ENCODE data around the gene AAK1. TPM values are rescaled to one million over a fixed set of nuclear protein-coding genes. Genes with fewer than 3 reads are reported as not detected.

The AAK1 gene
- total and polyA plus RNA-seq, 4 experiments from 2014 or later, result 27.6 to 225 (median 175) TPM

- no peak for DNase-seq
- Histone ChIP-seq H3K9me3 (ENCODE audit: control insufficient read depth in 1 of 2, low read length in 2 of 2) (no peaks in the 10 kb centered on the region), H3K36me3 (ENCODE audit: insufficient read depth, low read length) (no peaks in the 10 kb centered on the region), H3K4me1 (ENCODE audit: insufficient read depth, low read length) (peaks cover 96% of the 10 kb centered on the region), H3K27ac (ENCODE audit: low read depth, low read length) (no peak overlapping the region), H3K27me3 (ENCODE audit: insufficient read depth, low read length) (no peaks in the 10 kb centered on the region), H3K4me3 (ENCODE audit: low read length in 2 of 2) (no peak overlapping the region)
- Mint-ChIP-seq H3K27me3 (no peaks in the 10 kb centered on the region), H3K9me3 (no peaks in the 10 kb centered on the region), H3K4me3 (peak overlapping the region in 2 of 8 donors; percentile 24 to 71), H3K27ac (peak overlapping the region in 5 of 7 donors; percentile 32 to 90 (median 69)), H3K4me1 (peaks cover 66 to 98% (median 83%) of the 10 kb centered on the region in 4 donors), H3K36me3 (peaks cover 0 to 18% of the 10 kb centered on the region in 2 donors)
- POLR2A ChIA-PET (ENCODE audit: partially characterized antibody), result interaction anchor here (0.6 to 4.3 kb wide), 2 partner anchors 82 to 472 kb away, joined by 3 to 39 read pairs; partner anchors contain the start of gene AAK1
- CTCF ChIA-PET (ENCODE audit: partially characterized antibody), result interaction anchor here (4.0 to 8.8 kb wide), 5 partner anchors 11 to 162 kb away, joined by 42 to 220 read pairs (median 79); no protein-coding TSS in a partner anchor
- intact Hi-C loops (cut with micrococcal nuclease), result no loop called here
These were observed 80.5 kb downstream of the AAK1 start for GRCh38 chr2:69563021-69563420.

DNA sequence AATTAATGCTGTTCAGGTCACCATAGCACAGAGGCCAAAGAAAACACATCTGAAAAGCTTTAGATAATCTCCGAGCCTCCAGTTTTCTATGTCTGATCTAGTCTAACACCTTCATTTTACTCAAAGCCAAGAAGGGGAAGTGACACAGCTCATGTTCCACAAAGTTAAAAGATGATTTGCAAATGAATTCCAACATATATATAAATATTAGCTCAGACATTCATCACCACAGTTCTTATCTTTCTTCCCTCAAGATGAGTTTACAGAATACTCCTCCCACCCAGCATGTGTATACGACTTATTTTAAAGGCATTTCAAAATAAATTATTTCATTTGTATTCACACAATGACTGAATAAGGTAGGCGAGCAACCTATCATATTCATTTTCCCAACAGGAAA lies 82.4 kb downstream of the AAK1 start:
- Mint-ChIP-seq H3K36me3 (peaks cover 3 to 21% of the 10 kb centered on the region in 2 donors), H3K27me3 (no peaks in the 10 kb centered on the region), H3K4me3 (peak overlapping the region in 1 of 8 donors; percentile 6), H3K27ac (peak overlapping the region in 2 of 7 donors; percentile 28 to 30), H3K4me1 (peaks cover 57 to 94% (median 78%) of the 10 kb centered on the region in 4 donors), H3K9me3 (no peaks in the 10 kb centered on the region)
- POLR2A ChIA-PET (ENCODE audit: partially characterized antibody), result interaction anchor here (0.7 to 2.2 kb wide), 3 partner anchors 68 to 154 kb away, joined by 3 to 9 read pairs (median 3); partner anchors contain the start of gene AAK1
- CTCF ChIA-PET (ENCODE audit: partially characterized antibody), result interaction anchor here (0.6 to 2.6 kb wide), 19 partner anchors 9 to 256 kb away, joined by 3 to 27 read pairs (median 4); partner anchors contain the start of gene ANXA4
- no peaks in the 10 kb centered on the region for H3K9me3 ChIP-seq (ENCODE audit: control insufficient read depth in 1 of 2, low read length in 2 of 2)
- no peaks in the 10 kb centered on the region for H3K36me3 ChIP-seq (ENCODE audit: insufficient read depth, low read length)
- peaks cover 96% of the 10 kb centered on the region for H3K4me1 ChIP-seq (ENCODE audit: insufficient read depth, low read length)
- no peak for DNase-seq
- intact Hi-C loops (cut with micrococcal nuclease), result no loop called here
- H3K27me3 ChIP-seq (ENCODE audit: insufficient read depth, low read length), result no peaks in the 10 kb centered on the region
- H3K27ac ChIP-seq (ENCODE audit: low read depth, low read length), result no peak overlapping the region
- H3K4me3 ChIP-seq (ENCODE audit: low read length in 2 of 2), result no peak overlapping the region

- no peak overlapping the region for H3K27ac ChIP-seq (ENCODE audit: low read depth, low read length)
- Mint-ChIP-seq H3K27ac (peak overlapping the region in 6 of 7 donors; percentile 30 to 81 (median 66)), H3K4me3 (peak overlapping the region in 3 of 8 donors; percentile 5 to 50 (median 32)), H3K36me3 (peaks cover 5 to 23% of the 10 kb centered on the region in 2 donors), H3K27me3 (no peaks in the 10 kb centered on the region), H3K9me3 (no peaks in the 10 kb centered on the region), H3K4me1 (peaks cover 57 to 94% (median 77%) of the 10 kb centered on the region in 4 donors)
- no peak for DNase-seq
- H3K36me3 ChIP-seq (ENCODE audit: insufficient read depth, low read length), result no peaks in the 10 kb centered on the region
- no peaks in the 10 kb centered on the region for H3K9me3 ChIP-seq (ENCODE audit: control insufficient read depth in 1 of 2, low read length in 2 of 2)
- H3K27me3 ChIP-seq (ENCODE audit: insufficient read depth, low read length), result no peaks in the 10 kb centered on the region
- POLR2A ChIA-PET (ENCODE audit: partially characterized antibody), result interaction anchor here (1.6 to 2.2 kb wide), 2 partner anchors 84 to 155 kb away, joined by 3 to 9 read pairs; partner anchors contain the start of gene AAK1
- H3K4me1 ChIP-seq (ENCODE audit: insufficient read depth, low read length), result peaks cover 96% of the 10 kb centered on the region
- CTCF ChIA-PET (ENCODE audit: partially characterized antibody), result interaction anchor here (0.9 to 2.6 kb wide), 11 partner anchors 8 to 257 kb away, joined by 3 to 27 read pairs (median 5); no protein-coding TSS in a partner anchor
- H3K4me3 ChIP-seq (ENCODE audit: low read length in 2 of 2), result no peak overlapping the region
- intact Hi-C loops (cut with micrococcal nuclease), result no loop called here
These were observed 83.4 kb downstream of the AAK1 start for GRCh38 chr2:69560147-69560482.

GRCh38 chr2:69559442-69560146 lies 83.9 kb downstream of the AAK1 start:
- Mint-ChIP-seq H3K27me3 (no peaks in the 10 kb centered on the region), H3K9me3 (no peaks in the 10 kb centered on the region), H3K4me3 (peak overlapping the region in 5 of 8 donors; percentile 5 to 50 (median 32)), H3K36me3 (peaks cover 5 to 23% of the 10 kb centered on the region in 2 donors), H3K4me1 (peaks cover 56 to 94% (median 77%) of the 10 kb centered on the region in 4 donors), H3K27ac (peak overlapping the region in 5 of 7 donors; percentile 30 to 73 (median 68))
- H3K4me1 ChIP-seq (ENCODE audit: insufficient read depth, low read length), result peaks cover 96% of the 10 kb centered on the region
- no peaks in the 10 kb centered on the region for H3K36me3 ChIP-seq (ENCODE audit: insufficient read depth, low read length)
- intact Hi-C loops (cut with micrococcal nuclease), result loop anchor here (1.0 kb wide), 2 partner anchors 155 to 258 kb away; no protein-coding TSS in a partner anchor
- peak in 3 of 5 donors; percentile 24 to 26 (median 24) for DNase-seq
- H3K27me3 ChIP-seq (ENCODE audit: insufficient read depth, low read length), result no peaks in the 10 kb centered on the region
- H3K4me3 ChIP-seq (ENCODE audit: low read length in 2 of 2), result no peak overlapping the region
- ChIA-PET CTCF (ENCODE audit: partially characterized antibody) (interaction anchor here (0.5 to 2.6 kb wide), 7 partner anchors 9 to 160 kb away, joined by 3 to 27 read pairs (median 4); no protein-coding TSS in a partner anchor), POLR2A (ENCODE audit: partially characterized antibody) (interaction anchor here (1.6 to 2.2 kb wide), 3 partner anchors 82 to 155 kb away, joined by 3 to 9 read pairs (median 5); partner anchors contain the start of gene AAK1)
- no peak overlapping the region for H3K27ac ChIP-seq (ENCODE audit: low read depth, low read length)
- no peaks in the 10 kb centered on the region for H3K9me3 ChIP-seq (ENCODE audit: control insufficient read depth in 1 of 2, low read length in 2 of 2)

- Mint-ChIP-seq H3K27ac (peak overlapping the region in 6 of 7 donors; percentile 24 to 89 (median 75)), H3K4me1 (peaks cover 53 to 89% (median 70%) of the 10 kb centered on the region in 4 donors), H3K36me3 (peaks cover 25 to 44% of the 10 kb centered on the region in 2 donors), H3K4me3 (peak overlapping the region in 3 of 8 donors; percentile 14 to 64 (median 26)), H3K9me3 (no peaks in the 10 kb centered on the region), H3K27me3 (no peaks in the 10 kb centered on the region)
- no peak overlapping the region for H3K4me3 ChIP-seq (ENCODE audit: low read length in 2 of 2)
- no peaks in the 10 kb centered on the region for H3K36me3 ChIP-seq (ENCODE audit: insufficient read depth, low read length)
- CTCF ChIA-PET (ENCODE audit: partially characterized antibody), result interaction anchor here (2.7 kb wide), 1 partner anchor 10 kb away, joined by 14 read pairs; no protein-coding TSS in a partner anchor
- H3K9me3 ChIP-seq (ENCODE audit: control insufficient read depth in 1 of 2, low read length in 2 of 2), result no peaks in the 10 kb centered on the region
- intact Hi-C loops (cut with micrococcal nuclease), result no loop called here
- POLR2A ChIA-PET (ENCODE audit: partially characterized antibody), result interaction anchor here (1.3 kb wide), 1 partner anchor 88 kb away, joined by 3 read pairs; no protein-coding TSS in a partner anchor
- H3K27ac ChIP-seq (ENCODE audit: low read depth, low read length), result peak overlapping the region; percentile 8
- peaks cover 65% of the 10 kb centered on the region for H3K4me1 ChIP-seq (ENCODE audit: insufficient read depth, low read length)
- H3K27me3 ChIP-seq (ENCODE audit: insufficient read depth, low read length), result no peaks in the 10 kb centered on the region
- no peak for DNase-seq
These were observed 87.5 kb downstream of the AAK1 start for GRCh38 chr2:69556008-69556407.

GRCh38 chr2:69554981-69555380 lies 88.6 kb downstream of the AAK1 start:
- DNase-seq, result no peak
- CTCF ChIA-PET (ENCODE audit: partially characterized antibody), result interaction anchor here (1.0 to 1.4 kb wide), 5 partner anchors 10 to 170 kb away, joined by 3 to 13 read pairs (median 4); no protein-coding TSS in a partner anchor
- Mint-ChIP-seq H3K36me3 (peaks cover 29 to 46% of the 10 kb centered on the region in 2 donors), H3K27me3 (no peaks in the 10 kb centered on the region), H3K4me1 (peaks cover 48 to 85% (median 67%) of the 10 kb centered on the region in 4 donors), H3K9me3 (no peaks in the 10 kb centered on the region), H3K4me3 (peak overlapping the region in 6 of 8 donors; percentile 0 to 75 (median 34)), H3K27ac (peak overlapping the region; percentile 17 to 68 (median 38))
- Histone ChIP-seq H3K9me3 (ENCODE audit: control insufficient read depth in 1 of 2, low read length in 2 of 2) (no peaks in the 10 kb centered on the region), H3K27ac (ENCODE audit: low read depth, low read length) (no peak overlapping the region), H3K4me1 (ENCODE audit: insufficient read depth, low read length) (peaks cover 55% of the 10 kb centered on the region), H3K36me3 (ENCODE audit: insufficient read depth, low read length) (no peaks in the 10 kb centered on the region), H3K4me3 (ENCODE audit: low read length in 2 of 2) (no peak overlapping the region), H3K27me3 (ENCODE audit: insufficient read depth, low read length) (no peaks in the 10 kb centered on the region)
- POLR2A ChIA-PET (ENCODE audit: partially characterized antibody), result interaction anchor here (1.0 to 1.6 kb wide), 2 partner anchors 9 to 207 kb away, joined by 3 to 4 read pairs; no protein-coding TSS in a partner anchor
- intact Hi-C loops (cut with micrococcal nuclease), result no loop called here
